SK-N-SH treated with all-trans-retinoic acid at 6 μM for 48 hours (cell line): Measurements from ENCODE around the gene DIP2A.

Source experiments
- ATAC-seq: fragments of 200-7000 bp; cut with Tn5 transposase; 3 replicates; pipeline ENCODE4 v1.9.1; 2020; ENCODE audit warnings: mild to moderate bottlenecking, moderate library complexity
- ARNTL ChIP-seq: fragments of 450-650 bp; formaldehyde crosslinking; IDR thresholded peaks from 2 replicates; pipeline ENCODE4 v1.5.0; 2020; ENCODE audit warnings: low read depth, mild to moderate bottlenecking, moderate library complexity, borderline replicate concordance
- BACH2 ChIP-seq: fragments of 250-450 bp; sonication (Bioruptor Pico); IDR thresholded peaks from 2 replicates; pipeline ENCODE4 v1.9.0; 2021; ENCODE audit warnings: mild to moderate bottlenecking, borderline replicate concordance
- CSDC2 ChIP-seq: fragments of 250-450 bp; sonication (Bioruptor Pico); IDR thresholded peaks from 2 replicates; pipeline ENCODE4 v1.5.0; 2020; ENCODE audit warnings: mild to moderate bottlenecking, moderate library complexity
- ESRRG ChIP-seq: fragments of 250-450 bp; sonication (Bioruptor Pico); IDR thresholded peaks from 2 replicates; pipeline ENCODE4 v1.6.1; 2021; ENCODE audit warnings: mild to moderate bottlenecking
- GLIS3 ChIP-seq: fragments of 250-450 bp; sonication (Bioruptor Pico); IDR thresholded peaks from 2 replicates; pipeline ENCODE4 v1.5.0; 2020; ENCODE audit warnings: mild to moderate bottlenecking, moderate library complexity
- ISL1 ChIP-seq: fragments of 250-450 bp; sonication (Bioruptor Pico); IDR thresholded peaks from 2 replicates; pipeline ENCODE4 v2.1.2; 2022; ENCODE audit warnings: mild to moderate bottlenecking, moderate library complexity
- OSR1 ChIP-seq: fragments of 250-450 bp; sonication (Bioruptor Pico); IDR thresholded peaks from 2 replicates; pipeline ENCODE4 v1.8.0; 2022; ENCODE audit warnings: moderate library complexity, mild to moderate bottlenecking, inconsistent platforms
- PPARA ChIP-seq: fragments of 250-450 bp; sonication (Bioruptor Pico); IDR thresholded peaks from 2 replicates; pipeline ENCODE4 v1.5.0; 2020; ENCODE audit warnings: mild to moderate bottlenecking, borderline replicate concordance
- RARB ChIP-seq: fragments of 250-450 bp; sonication (Bioruptor Pico); IDR thresholded peaks from 2 replicates; pipeline ENCODE4 v1.8.0; 2021; ENCODE audit warnings: mild to moderate bottlenecking, moderate library complexity
- SNAI2 ChIP-seq: fragments of 250-450 bp; sonication (Bioruptor Pico); IDR thresholded peaks from 2 replicates; pipeline ENCODE4 v1.5.0; 2020; ENCODE audit warnings: mild to moderate bottlenecking, moderate library complexity
- TCF4 ChIP-seq: fragments of 250-450 bp; sonication (Bioruptor Pico); IDR thresholded peaks from 2 replicates; pipeline ENCODE4 v1.8.0; 2021; ENCODE audit warnings: mild to moderate bottlenecking, moderate library complexity, borderline replicate concordance
- TOX ChIP-seq: fragments of 250-450 bp; sonication (Bioruptor Pico); IDR thresholded peaks from 2 replicates; pipeline ENCODE4 v1.8.0; 2021; ENCODE audit warnings: mild to moderate bottlenecking, moderate library complexity, borderline replicate concordance
- ZC3H10 ChIP-seq: fragments of 250-450 bp; sonication (Bioruptor Pico); IDR thresholded peaks from 2 replicates; pipeline ENCODE4 v1.5.1; 2021; ENCODE audit warnings: mild to moderate bottlenecking, moderate library complexity
- ZFP30 ChIP-seq: fragments of 450-650 bp; formaldehyde crosslinking; IDR thresholded peaks from 2 replicates; pipeline ENCODE4 v1.5.0; 2022; ENCODE audit warnings: mild to moderate bottlenecking, moderate library complexity
- ZNF565 ChIP-seq: fragments of 450-650 bp; formaldehyde crosslinking; conservative IDR thresholded peaks from 2 replicates; pipeline ENCODE4 v1.5.0; 2020; ENCODE audit warnings: low read depth, mild to moderate bottlenecking, moderate library complexity
- ZNF8 ChIP-seq: fragments of 450-650 bp; formaldehyde crosslinking; IDR thresholded peaks from 2 replicates; pipeline ENCODE4 v1.5.0; 2020; ENCODE audit warnings: mild to moderate bottlenecking, moderate library complexity
- TF ChIP-seq, protein P1 (sequence below): fragments of 250-450 bp; sonication (Bioruptor Pico); IDR thresholded peaks from 2 replicates; pipeline ENCODE4 v1.8.0; 2021; ENCODE audit warnings: low read depth, mild to moderate bottlenecking, moderate library complexity, borderline replicate concordance
- TF ChIP-seq, protein P2 (sequence below): fragments of 250-450 bp; sonication (Bioruptor Pico); IDR thresholded peaks from 2 replicates; pipeline ENCODE4 v1.5.1; 2020; ENCODE audit warnings: low read depth, mild to moderate bottlenecking, moderate library complexity
- TF ChIP-seq, protein P3 (sequence below): fragments of 250-450 bp; sonication (Bioruptor Pico); IDR thresholded peaks from 2 replicates; pipeline ENCODE4 v1.5.1; 2021; ENCODE audit warnings: mild to moderate bottlenecking, moderate library complexity
- TF ChIP-seq, protein P4 (sequence below): fragments of 250-450 bp; sonication (Bioruptor Pico); IDR thresholded peaks from 2 replicates; pipeline ENCODE4 v1.5.0; 2020; ENCODE audit warnings: mild to moderate bottlenecking, moderate library complexity

The DIP2A gene

DNA sequence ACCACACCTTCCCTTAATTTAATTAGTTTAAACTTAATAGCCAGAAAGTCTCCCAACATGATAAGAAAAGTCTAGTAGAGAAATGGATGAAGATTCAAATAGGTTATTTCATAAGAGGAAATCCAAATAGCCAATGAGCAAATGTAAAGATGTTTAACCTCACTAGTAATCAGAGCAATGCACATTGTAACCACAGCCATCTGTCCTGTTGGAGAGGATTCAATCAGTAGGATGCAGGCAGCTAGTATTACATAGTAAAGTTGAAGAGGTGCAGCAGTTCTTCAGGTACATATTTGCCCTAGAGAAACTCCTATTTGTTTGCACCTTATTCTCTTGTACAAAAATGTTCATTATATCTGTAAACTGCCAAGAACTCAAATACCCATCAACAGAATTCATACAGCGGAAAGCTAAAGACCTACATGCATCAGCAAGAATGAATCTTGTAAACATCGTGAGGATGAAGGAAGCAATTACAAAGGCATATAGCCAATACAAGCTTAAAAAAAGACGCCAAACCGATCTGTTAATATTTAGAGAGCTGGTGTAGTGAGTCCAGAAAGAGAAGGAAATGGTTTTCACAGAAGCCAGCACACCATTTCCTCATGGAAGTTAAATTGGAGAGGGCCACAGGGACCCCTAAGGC lies 27.9 kb downstream of the DIP2A start:
- no peak for ATAC-seq
- TF ChIP-seq TOX (no peak), GLIS3 (no peak), CSDC2 (CRISPR knock-in tag) (no peak), ESRRG (no peak), ISL1 (CRISPR knock-in tag) (no peak), PPARA (CRISPR knock-in tag) (no peak), ZFP30 (CRISPR knock-in tag) (no peak), TCF4 (no peak), OSR1 (no peak), ZC3H10 (CRISPR knock-in tag) (no peak)
- TF ChIP-seq, protein P1, sequence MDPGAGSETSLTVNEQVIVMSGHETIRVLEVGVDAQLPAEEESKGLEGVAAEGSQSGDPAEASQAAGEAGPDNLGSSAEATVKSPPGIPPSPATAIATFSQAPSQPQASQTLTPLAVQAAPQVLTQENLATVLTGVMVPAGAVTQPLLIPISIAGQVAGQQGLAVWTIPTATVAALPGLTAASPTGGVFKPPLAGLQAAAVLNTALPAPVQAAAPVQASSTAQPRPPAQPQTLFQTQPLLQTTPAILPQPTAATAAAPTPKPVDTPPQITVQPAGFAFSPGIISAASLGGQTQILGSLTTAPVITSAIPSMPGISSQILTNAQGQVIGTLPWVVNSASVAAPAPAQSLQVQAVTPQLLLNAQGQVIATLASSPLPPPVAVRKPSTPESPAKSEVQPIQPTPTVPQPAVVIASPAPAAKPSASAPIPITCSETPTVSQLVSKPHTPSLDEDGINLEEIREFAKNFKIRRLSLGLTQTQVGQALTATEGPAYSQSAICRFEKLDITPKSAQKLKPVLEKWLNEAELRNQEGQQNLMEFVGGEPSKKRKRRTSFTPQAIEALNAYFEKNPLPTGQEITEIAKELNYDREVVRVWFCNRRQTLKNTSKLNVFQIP (CRISPR knock-in tag) = no peak
- TF ChIP-seq, protein P2, sequence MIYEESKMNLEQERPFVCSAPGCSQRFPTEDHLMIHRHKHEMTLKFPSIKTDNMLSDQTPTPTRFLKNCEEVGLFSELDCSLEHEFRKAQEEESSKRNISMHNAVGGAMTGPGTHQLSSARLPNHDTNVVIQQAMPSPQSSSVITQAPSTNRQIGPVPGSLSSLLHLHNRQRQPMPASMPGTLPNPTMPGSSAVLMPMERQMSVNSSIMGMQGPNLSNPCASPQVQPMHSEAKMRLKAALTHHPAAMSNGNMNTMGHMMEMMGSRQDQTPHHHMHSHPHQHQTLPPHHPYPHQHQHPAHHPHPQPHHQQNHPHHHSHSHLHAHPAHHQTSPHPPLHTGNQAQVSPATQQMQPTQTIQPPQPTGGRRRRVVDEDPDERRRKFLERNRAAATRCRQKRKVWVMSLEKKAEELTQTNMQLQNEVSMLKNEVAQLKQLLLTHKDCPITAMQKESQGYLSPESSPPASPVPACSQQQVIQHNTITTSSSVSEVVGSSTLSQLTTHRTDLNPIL (CRISPR knock-in tag) = no peak
- TF ChIP-seq, protein P3, sequence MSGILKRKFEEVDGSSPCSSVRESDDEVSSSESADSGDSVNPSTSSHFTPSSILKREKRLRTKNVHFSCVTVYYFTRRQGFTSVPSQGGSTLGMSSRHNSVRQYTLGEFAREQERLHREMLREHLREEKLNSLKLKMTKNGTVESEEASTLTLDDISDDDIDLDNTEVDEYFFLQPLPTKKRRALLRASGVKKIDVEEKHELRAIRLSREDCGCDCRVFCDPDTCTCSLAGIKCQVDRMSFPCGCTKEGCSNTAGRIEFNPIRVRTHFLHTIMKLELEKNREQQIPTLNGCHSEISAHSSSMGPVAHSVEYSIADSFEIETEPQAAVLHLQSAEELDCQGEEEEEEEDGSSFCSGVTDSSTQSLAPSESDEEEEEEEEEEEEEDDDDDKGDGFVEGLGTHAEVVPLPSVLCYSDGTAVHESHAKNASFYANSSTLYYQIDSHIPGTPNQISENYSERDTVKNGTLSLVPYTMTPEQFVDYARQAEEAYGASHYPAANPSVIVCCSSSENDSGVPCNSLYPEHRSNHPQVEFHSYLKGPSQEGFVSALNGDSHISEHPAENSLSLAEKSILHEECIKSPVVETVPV = no peak

DNA sequence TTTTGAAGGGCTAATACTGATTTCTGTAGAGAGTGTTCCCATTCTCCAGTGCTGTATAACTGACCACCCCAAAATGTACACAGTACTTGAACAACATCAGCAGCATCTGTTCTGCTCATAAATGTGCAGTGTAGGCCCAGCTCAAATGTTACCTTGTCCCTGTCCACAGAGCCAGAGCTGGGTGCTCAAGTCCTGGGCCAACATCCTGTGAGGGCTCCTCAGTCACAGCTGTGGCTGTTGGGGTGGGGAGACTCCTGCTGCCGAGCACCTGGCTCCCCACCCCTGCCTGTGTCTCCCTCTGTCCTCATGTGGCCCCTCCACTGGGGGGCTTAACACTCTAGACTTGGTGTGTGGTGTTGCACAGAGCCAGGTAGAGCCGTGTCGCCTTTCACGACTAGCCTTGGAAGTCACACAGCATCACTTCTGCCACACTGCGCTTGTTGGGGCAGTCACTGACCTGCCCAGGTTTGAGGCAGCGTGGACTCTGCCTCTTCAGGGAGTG lies 30.5 kb downstream of the DIP2A start:
- no peak for ATAC-seq
- no peak for TF ChIP-seq GLIS3
- no peak for TF ChIP-seq BACH2
- TF ChIP-seq CSDC2 (CRISPR knock-in tag) = no peak
- TF ChIP-seq, protein P4, sequence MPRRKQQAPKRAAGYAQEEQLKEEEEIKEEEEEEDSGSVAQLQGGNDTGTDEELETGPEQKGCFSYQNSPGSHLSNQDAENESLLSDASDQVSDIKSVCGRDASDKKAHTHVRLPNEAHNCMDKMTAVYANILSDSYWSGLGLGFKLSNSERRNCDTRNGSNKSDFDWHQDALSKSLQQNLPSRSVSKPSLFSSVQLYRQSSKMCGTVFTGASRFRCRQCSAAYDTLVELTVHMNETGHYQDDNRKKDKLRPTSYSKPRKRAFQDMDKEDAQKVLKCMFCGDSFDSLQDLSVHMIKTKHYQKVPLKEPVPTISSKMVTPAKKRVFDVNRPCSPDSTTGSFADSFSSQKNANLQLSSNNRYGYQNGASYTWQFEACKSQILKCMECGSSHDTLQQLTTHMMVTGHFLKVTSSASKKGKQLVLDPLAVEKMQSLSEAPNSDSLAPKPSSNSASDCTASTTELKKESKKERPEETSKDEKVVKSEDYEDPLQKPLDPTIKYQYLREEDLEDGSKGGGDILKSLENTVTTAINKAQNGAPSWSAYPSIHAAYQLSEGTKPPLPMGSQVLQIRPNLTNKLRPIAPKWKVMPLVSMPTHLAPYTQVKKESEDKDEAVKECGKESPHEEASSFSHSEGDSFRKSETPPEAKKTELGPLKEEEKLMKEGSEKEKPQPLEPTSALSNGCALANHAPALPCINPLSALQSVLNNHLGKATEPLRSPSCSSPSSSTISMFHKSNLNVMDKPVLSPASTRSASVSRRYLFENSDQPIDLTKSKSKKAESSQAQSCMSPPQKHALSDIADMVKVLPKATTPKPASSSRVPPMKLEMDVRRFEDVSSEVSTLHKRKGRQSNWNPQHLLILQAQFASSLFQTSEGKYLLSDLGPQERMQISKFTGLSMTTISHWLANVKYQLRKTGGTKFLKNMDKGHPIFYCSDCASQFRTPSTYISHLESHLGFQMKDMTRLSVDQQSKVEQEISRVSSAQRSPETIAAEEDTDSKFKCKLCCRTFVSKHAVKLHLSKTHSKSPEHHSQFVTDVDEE = no peak
- no peak for TF ChIP-seq ZNF565
- TF ChIP-seq, protein P1 (CRISPR knock-in tag) = no peak
- TF ChIP-seq ESRRG = no peak

DNA sequence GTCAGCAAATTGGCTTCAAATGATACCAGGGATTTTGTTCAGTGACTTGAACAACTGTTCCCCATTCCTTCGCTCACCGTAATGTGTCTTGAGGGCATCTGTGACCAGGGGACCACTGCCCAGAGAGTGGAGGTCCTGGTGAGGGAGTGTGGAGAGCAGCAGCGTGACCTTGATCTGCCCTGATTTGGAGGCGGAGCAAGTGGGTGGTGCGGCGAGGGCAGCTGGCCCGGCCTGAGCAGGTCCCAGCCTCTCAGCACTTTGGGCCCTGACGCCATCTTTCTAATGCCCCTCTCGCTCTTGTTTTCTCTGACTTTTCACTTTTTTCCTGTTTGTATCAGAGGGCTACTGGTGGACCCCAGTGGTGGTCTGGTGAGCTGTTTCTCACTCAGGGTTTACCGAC lies 31.1 kb downstream of the DIP2A start:
- no peak for ATAC-seq
- TF ChIP-seq, protein P4 = no peak
- TF ChIP-seq RARB (CRISPR knock-in tag) (no peak), ZFP30 (CRISPR knock-in tag) (no peak), SNAI2 (CRISPR knock-in tag) (no peak), ZNF565 (no peak), ARNTL (CRISPR knock-in tag) (no peak), PPARA (CRISPR knock-in tag) (no peak), ZNF8 (no peak), GLIS3 (no peak), TOX (no peak), ZC3H10 (CRISPR knock-in tag) (no peak), ISL1 (CRISPR knock-in tag) (no peak), OSR1 (no peak), CSDC2 (CRISPR knock-in tag) (no peak), ESRRG (no peak)
- TF ChIP-seq, protein P2 (CRISPR knock-in tag) = no peak
- TF ChIP-seq, all 23 proteins: peak for 0
